GM19452 (cell line): ENCODE results near the gene CYP2C19.
"Not testable (repeated sequence)": the region's sequence is repeated elsewhere in the genome, so short reads cannot be mapped to it uniquely, and the experiment has no call there.

Experiments used
- ATAC-seq: cut with Tn5 transposase; IDR thresholded peaks from one replicate; pipeline ENCODE4 v1.9.1; 2021; ENCODE audit not compliant: unreplicated experiment

CYP2C19 gene

DNA sequence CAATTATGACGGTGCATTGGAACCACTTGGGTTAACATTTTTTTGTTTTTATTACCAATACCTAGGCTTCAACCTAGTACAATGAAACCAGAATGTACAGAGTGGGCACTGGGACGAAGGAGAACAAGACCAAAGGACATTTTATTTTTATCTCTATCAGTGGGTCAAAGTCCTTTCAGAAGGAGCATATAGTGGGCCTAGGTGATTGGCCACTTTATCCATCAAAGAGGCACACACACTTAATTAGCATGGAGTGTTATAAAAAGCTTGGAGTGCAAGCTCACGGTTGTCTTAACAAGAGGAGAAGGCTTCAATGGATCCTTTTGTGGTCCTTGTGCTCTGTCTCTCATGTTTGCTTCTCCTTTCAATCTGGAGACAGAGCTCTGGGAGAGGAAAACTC is at the start of gene CYP2C19:
CYP2C19 (plus strand) TSS at position 289 of the 400 bp plus-strand sequence; CDS start at position 314, 25 bp downstream.
- no peak for ATAC-seq

DNA sequence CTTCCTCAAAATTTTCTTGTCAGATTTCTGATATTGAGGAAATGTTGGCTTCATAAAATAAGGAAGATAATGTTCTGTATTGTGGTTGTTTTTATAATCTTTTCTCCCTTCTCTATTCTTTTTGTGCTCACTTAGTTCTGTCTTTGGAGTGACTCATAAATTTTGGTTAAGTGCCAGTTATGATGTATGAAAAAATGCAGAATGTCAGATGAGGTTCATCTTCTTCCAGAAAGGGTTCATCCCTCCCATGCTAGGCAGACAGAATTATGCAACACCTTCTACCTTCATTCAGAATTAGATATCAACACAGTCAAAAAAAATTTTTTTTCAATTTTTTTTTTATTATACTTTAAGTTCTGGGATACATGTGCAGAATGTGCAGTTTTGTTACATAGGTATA is 36.6 kb upstream of the CYP2C19 start:
- ATAC-seq, result no peak

DNA sequence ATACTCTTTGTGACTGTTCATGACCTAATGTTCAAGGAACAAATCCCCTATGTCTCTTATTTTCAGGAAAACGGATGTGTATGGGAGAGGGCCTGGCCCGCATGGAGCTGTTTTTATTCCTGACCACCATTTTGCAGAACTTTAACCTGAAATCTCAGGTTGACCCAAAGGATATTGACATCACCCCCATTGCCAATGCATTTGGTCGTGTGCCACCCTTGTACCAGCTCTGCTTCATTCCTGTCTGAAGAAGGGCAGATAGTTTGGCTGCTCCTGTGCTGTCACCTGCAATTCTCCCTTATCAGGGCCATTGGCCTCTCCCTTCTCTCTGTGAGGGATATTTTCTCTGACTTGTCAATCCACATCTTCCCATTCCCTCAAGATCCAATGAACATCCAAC is 27.3 kb upstream of the CYP2C19 start:
- ATAC-seq, result no peak

DNA sequence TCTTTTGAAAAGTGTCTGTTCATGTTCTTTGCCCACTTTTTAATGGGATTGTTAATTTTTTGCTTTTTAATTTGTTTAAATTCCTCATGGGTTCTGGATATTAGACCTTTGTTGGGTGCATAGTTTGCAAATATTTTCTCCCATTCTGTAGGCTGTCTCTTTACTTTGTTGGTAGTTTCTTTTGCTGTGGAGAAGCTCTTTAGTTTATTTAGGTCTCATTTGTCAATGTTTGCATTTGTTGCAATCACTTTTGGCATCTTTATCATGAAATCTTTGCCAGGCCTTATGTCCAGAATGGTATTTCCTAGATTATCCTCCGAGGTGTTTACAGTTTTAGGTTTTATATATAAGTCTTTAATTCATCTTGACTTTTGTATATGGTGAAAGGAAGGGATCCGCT is 23.9 kb upstream of the CYP2C19 start:
- no peak for ATAC-seq

DNA sequence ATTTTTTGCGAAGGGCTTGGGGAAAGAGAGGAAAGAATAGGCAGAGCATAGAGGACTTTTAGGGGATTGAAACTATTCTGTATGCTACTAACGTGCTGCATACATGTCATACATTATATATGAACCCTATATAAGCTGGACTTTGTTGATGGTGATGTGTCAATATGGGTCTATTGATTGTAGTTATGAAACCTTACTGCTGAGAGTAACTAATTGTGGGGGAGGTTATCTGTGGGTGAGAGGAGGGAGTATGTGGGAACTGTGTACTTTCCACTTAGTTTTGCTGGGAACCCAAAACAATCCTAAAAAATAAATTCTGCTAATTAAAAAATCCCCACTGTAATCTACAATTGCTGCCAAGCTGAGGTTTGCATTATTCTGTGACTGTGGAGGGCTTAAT is 15.3 kb upstream of the CYP2C19 start:
- no peak for ATAC-seq

DNA sequence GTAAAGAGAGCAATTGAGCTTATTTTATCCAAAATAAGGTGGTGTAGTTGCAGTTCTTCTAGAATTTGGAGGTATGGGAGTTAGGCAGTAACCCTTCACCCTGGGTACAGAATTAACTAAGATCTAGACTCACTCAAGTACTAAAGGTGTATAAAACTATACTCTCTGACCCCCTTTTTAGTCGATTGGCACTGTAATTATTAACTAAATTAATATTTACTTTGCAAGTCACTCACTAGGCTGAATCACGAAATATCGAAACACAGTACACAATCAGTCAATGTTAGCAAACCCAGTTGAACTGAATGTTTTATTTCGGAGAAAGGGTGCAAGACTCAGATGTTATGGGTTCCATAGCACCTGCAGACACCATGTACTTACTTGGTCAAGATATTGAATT is 14.6 kb upstream of the CYP2C19 start:
- ATAC-seq, result no peak

DNA sequence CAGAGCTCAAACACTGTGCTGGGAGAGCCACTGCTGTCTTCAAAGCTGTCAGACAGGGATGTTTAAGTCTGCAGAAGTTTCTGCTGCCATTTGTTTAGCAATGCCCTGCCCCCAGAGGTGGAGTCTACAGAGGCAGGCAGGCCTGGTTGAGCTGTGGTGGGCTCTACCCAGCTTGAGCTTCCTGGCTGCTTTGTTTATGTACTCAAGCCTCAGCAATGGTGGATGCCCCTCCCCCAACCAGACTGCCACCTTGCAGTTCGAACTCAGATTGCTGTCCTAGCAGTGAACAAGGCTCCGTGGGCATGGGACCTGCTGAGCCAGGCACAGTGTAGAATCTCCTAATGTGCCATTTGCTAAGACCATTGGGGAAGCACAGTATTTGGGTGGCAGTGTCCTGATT is 4.6 kb upstream of the CYP2C19 start:
- ATAC-seq, result no peak

DNA sequence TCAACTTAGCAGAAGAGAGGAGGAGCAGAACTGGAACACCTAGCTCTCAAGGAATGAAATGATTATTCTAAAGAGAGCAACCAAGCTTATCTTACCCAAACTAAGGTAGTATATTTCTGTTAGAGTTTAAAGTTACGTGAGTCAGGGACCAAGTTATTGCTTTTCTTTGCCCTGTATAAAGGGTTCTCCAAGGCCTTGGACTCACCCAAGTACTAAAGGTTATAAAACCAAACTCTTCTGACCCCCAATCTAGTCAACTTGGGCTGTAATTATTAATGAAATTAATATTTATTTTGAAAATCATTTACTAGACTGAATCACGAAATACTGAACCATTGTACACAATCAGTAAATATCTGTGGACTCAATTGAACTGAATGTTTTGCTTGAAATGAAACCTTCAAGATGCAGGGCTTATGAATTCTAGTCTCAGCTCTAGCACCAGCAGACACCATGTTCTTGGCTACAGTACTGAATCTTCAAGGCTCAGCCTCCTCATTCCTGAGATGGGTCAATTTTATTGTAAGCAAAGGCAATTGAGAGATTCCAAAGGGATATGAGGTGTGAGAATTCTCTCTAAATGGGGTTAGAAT is 1.8 kb upstream of the CYP2C19 start:
- no peak for ATAC-seq

DNA sequence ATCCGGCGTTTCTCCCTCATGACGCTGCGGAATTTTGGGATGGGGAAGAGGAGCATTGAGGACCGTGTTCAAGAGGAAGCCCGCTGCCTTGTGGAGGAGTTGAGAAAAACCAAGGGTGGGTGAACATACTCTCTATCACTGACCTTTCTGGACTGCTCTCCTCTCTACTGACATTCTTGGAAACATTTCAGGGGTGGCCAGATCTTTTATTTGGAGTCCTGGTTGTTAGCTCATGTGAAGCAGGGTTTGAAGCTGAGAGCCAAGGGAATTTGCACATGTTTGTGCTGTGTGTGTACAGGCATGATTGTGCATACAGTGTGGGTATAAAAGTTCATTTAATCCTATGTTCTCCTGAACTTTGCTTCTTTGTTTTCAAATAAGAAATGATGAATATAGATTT is 12.9 kb downstream of the CYP2C19 start:
- ATAC-seq, result not testable (repeated sequence)

DNA sequence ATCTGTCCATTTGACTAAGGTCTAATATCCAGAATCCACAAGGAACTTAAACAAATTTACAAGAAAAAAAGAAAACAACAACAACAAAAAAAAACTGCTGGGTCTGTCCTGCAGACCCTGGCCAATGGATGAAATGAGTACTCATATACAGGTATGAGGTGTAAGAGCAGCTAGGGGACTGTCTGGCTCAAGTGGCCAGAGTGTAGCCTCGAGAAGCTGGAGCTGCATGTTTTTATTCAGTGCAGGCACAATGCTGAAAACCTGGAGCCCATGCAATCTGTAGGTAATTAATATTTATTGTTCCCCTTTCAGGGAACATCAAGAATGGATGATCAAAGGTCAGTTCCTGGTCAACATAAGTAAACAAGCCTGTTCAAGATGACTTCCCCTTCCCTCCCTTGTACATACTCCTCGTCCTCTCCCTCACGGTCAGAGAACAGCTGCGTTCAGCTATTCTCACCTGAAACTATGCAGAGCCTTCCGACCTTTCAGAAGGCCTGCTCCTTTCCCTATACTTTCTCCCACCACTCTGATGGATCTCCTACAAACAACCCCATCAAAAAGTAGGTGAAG is 15.5 kb downstream of the CYP2C19 start:
- no peak for ATAC-seq

DNA sequence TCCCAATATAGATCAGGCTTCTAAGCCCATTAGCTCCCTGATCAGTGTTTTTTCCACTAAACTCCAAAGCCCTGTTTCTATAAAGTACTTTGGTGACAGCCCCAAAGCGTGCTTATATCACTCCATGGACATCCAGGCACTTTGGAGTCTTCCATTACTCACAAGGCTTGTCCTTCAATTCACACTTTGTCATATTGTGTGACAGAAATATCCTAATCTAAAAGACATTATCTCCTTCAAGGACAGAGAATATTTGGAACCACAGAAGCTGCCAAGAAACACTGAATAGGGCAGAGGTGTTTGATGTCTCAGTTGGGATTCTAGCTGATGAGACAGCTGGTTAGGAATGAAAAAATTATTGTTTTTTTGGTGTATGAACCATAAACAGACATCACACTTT is 18.4 kb downstream of the CYP2C19 start:
- ATAC-seq, result no peak

DNA sequence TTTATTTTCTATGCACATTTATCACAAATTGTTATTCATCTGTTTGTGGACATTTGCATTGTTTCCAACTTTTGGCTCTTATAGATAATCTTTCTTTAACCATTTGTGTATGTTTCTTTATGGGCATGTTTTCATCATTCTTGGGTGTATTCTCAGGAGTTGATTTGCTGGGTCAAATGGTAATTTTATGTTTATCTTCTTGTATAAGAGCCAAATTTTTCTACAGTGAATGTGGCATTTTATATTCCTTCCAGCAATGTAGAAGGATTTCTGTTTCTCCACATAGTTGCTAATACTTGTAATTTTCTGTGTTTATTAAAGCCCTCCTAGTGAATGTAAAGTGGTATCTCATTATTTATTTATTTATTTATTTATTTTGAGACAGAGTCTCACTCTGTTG is 21.8 kb downstream of the CYP2C19 start:
- ATAC-seq, result no peak

DNA sequence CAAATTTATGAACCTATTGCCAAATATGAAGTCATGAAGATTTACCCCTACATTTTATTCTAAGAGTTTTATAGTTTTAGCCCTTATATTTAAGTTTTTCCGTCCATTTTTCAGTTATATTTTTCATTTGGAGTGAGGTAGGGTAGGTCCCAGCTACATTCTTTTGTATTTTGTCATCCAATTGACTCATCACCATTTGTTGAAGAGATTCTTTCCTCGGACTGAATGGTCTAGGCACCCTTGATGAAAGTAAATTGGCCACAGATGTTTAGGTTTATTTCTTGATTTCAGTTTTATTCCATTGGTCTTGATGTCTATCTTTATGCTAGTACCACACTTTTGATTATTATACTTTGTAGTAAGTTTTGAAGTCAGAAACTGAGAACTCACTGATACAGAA is 22.7 kb downstream of the CYP2C19 start:
- ATAC-seq, result no peak

DNA sequence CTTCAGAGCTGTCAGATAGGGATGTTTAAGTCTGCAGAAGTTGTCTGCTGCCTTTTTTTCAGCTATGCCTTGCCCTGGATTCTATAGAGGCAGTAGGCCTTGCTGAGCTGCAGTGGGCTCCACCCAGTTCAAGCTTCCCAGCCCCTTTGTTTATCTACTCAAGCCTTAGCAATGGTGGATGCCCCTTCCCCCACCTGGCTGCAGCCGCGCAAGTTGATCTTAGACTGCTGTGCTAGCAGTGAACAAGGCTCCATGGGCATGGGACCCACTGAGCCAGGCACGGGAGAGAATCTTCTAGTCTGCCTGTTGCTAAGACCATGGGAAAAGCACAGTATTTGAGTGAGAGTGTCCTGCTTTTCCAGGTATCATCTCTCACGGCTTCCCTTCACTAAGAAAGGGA is 38.1 kb downstream of the CYP2C19 start:
- ATAC-seq, result not testable (repeated sequence)

DNA sequence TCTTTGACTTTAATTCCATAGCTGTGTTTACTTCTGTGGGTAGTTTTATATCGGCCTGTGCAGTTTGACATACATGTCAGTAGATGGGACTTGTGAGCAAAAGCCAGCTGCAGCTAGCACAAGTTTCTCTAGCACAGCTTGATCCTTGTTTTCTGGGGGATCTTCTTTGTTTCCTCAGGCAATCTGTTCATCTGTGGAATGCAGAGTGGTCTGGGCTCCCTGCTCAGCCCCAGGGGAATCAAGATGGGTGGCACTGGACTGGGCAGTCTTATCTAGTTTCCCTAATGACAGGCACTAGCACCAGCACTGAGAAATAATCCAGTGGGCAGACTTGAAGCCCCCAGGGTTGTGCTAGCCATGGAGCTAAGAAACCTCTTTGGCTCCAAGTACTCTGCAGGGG is 40.8 kb downstream of the CYP2C19 start:
- no peak for ATAC-seq

DNA sequence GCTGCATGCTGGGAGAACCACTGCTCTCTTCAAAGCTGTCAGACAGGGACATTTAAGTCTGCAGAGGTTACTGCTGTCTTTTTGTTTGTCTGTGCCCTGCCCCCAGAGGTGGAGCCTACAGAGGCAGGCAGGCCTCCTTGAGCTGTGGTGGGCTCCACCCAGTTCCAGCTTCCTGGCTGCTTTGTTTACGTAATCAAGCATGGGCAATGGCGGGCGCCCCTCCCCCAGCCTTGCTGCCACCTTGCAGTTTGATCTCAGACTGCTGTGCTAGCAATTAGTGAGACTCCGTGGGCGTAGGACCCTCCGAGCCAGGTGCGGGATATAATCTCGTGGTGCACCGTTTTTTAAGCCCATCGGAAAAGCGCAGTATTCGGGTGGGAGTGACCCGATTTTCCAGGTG is 67.5 kb downstream of the CYP2C19 start:
- ATAC-seq, result not testable (repeated sequence)

DNA sequence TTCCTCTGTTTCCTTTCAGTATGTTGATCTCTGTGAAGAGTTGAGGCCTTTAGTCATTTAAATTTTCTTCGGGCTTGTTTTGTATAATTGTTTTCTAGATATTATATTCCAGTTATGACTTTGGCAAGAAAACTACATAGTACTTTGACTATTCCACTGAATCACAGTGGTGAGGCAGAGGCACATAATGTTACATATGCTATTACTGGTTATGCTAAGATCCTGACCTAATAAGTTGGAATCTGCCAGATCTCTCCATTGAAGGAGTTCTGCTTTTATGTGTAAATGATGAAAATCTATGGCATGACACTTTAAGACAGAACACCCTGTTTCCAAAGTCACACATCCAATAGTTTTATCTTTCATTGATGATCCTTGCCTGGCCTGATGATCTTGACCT is 83.7 kb downstream of the CYP2C19 start:
- no peak for ATAC-seq

DNA sequence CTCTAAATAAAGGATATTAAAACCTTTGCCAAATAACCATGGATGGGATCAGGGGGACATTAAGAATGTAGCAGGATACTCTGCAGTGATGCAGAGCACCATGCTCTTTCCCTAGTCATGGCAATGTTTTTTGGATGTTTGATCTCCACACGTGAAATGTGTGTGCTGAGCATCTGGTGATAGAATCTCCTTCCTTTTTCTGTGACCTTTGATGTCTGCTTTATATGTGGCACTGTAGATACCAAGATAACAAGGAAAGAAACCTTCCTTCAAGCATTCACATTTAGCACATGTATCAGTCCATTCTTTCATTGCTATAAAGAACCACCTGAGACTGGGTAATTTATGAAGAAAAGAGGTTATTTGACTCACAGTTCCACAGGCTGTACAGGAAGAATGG is 88.3 kb downstream of the CYP2C19 start:
- ATAC-seq, result no peak

DNA sequence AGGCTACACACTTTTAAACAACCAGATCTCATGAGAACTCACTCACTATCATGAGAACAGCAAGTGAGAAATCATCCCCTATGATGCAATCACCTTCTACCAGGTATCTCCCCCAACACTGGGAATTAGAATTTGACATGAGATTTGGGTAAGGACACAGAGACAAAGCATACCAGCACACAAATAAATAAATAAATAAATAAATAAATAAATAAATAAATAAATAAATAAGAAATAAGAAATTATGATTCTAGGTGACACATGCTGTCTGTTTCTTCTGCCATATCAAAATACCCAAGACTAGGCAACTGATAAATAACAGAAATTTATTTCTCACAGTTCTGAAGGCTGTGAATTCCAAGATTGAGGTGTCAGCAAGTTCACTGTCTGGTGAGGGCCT is 88.8 kb downstream of the CYP2C19 start:
- no peak for ATAC-seq

DNA sequence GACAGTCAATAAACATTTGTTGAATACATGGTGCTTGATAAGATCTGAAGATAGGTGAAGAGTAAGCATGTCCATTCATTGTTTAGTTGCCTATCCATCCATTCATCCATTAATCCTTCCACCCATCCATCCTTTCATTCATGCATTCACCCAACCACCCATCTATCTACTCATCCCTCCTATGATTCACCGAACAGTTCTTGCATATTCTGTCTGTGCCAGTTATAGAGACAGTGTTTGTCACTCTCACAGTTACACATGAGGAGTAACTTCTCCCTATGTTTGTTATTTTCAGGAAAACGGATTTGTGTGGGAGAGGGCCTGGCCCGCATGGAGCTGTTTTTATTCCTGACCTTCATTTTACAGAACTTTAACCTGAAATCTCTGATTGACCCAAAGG is 90.0 kb downstream of the CYP2C19 start:
- no peak for ATAC-seq

DNA sequence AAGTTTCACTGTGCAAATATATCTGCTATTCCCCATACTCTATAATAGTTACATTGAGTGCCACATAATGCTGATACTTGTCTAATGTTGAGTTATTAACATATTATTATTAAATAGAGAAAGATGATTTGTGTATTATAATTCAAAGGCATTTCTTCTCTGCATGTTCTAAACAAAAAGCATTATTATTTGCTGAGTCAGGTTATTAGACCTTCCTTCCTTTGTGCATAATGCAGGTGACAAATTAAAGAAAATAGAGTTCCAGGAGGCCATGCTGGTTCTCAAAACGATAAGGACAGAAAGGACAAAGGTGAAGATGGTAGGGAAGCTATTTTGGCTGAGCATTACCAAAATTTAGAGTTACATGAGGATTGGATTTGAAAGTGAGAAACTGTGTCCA is 90.6 kb downstream of the CYP2C19 start:
- ATAC-seq, result no peak

DNA sequence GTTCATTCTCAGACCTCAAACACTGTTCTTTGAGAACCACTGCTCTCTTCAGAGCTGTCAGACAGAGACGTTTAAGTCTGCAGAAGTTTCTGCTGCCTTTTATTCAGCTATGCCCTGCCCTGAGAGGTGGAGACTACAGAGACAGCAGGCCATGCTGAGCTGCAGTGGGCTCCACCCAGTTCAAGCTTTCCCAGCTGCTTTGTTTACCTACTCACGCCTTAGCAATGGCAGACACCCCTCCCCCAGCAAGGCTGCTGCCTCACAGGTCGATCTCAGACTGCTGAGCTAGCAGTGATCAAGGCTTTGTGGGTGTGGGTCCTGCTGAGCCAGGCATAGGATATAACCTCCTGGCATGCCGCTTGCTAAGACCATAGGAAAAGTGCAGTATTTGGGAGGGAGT is 95.5 kb downstream of the CYP2C19 start:
- ATAC-seq, result no peak

DNA sequence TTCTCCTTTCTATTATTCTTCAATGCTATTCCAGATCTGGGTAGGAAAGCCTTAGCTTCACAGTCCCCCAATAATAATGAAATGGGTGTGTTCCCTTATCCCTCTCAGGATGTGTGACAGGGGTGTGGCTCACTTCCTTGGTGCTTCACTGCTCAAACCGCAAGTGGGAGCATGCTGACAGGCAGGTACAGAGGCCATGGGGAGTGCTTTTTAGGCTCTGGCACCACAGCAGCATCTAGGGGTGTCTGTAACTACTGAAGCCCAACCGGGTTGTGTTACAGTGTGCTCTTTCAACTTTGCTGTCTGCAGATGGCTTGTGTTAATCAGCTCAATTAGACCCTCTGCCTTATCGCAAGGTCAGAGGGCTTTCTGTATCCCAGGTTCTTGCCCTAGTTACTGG is 96.6 kb downstream of the CYP2C19 start:
- ATAC-seq, result no peak
